NB4 (cell line): Measurements from ENCODE around the gene EZH2.

ENCODE experiments used
- POLR2A ChIP-seq: IDR thresholded peaks from 2 replicates; pipeline ENCODE4 v1.6.1; 2011; ENCODE audit warnings: mild to moderate bottlenecking; ENCODE audit not compliant: insufficient read length; ENCODE audit errors: extremely low read depth
- TF ChIP-seq, protein P1 (sequence below): IDR thresholded peaks from one replicate; pipeline ENCODE4 v1.5.1; 2012; ENCODE audit warnings: low read depth, low read length

DNA sequence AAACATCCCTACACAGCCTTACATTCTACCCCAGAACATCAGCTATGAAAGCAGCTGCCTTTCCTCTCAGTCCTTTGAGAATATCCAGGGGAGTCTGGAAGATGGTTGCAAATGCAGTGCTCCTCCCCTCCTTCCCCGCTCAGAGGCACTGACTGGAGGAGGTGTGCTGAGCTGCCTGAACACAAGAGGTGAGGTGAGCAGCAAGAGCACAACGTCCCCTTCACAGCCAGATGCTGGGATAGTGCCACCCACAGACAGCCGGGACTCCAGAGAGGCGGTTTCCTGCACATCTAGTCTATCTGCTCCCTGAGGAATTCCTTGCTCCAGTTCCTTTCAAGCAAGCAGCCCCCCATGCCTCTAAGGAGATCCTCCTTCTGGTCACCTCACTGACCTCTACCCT is 74.2 kb downstream of the EZH2 start:
- no peak for TF ChIP-seq POLR2A
- TF ChIP-seq, protein P1, sequence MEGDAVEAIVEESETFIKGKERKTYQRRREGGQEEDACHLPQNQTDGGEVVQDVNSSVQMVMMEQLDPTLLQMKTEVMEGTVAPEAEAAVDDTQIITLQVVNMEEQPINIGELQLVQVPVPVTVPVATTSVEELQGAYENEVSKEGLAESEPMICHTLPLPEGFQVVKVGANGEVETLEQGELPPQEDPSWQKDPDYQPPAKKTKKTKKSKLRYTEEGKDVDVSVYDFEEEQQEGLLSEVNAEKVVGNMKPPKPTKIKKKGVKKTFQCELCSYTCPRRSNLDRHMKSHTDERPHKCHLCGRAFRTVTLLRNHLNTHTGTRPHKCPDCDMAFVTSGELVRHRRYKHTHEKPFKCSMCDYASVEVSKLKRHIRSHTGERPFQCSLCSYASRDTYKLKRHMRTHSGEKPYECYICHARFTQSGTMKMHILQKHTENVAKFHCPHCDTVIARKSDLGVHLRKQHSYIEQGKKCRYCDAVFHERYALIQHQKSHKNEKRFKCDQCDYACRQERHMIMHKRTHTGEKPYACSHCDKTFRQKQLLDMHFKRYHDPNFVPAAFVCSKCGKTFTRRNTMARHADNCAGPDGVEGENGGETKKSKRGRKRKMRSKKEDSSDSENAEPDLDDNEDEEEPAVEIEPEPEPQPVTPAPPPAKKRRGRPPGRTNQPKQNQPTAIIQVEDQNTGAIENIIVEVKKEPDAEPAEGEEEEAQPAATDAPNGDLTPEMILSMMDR = no peak
